ENCODE data around the gene CWF19L1. TPM values are rescaled to one million over a fixed set of nuclear protein-coding genes. Genes with fewer than 3 reads are reported as not detected.

The CWF19L1 gene
- polyA plus RNA-seq, 2 of the 4 experiments (the other 2 are of a cell fraction) = 24.7 to 30.2 TPM

DNA sequence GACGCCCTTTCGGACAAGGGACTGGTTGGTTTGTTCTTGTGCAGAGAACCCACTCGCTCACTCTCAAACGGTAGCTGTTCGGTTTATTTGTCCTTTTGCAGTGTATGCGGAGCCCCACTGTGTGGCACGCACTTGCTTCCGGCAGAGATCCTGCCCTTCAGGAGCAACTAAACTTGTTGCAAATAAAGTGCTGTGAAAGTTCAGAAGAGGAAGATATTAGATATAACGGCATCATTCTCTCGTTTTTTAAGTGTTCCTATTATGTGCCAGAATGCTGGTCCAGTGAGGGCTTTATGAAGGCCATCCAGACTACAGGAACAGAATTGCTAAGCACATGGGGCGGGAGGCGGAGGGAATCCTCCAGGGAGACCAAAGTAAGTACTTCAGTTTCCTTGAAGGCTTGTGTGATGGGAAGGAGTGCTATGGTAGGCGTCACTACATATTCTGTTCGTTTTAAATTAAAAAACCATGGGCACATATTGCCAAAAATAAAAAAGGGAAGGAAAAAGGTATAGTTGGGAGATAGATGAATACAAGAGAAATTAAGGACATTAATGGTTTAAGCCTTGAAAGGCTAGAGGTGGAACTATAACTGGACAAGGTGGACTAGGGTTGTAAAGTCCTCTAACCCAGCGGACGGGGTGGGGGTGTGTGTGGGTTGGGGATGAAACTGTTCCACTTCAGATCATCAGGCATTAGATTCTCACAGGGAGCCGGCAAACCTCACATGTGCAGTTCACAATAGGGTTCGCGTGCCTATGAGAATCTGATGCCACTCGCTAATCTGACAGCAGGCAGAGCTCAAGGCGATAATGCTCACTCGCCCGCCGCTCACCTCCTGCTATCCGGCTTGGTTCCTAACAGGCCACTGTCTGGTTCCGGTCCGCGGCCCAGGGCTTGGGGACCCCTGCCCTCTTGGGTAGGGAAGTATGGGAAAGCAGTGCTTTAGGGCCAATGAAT lies 80.9 kb downstream of the CWF19L1 start:
- ChIA-PET POLR2A (no interaction called here), CTCF (no interaction called here)
- DNase-seq (ENCODE audit: low read depth in 1 of 2, low spot score in 1 of 2) (peak; percentile 48 to 53), FAIRE-seq (peak; percentile 18), ATAC-seq (peak; percentile 79 to 83)
- H3K4me1 ChIP-seq = peaks cover 34% of the 10 kb centered on the region
- WGBS (ENCODE audit: missing lambda C conversion rate) = 22% methylated on average over 28 of the region's 28 CpGs
- peak overlapping the region; percentile 75 for H3K4me3 ChIP-seq
- no peaks in the 10 kb centered on the region for H3K9me3 ChIP-seq
- H3K27ac ChIP-seq = peak overlapping the region; percentile 83 to 94
- H3K4me2 ChIP-seq = peak overlapping the region; percentile 84
- TF ChIP-seq FOSL2 (IDR thresholded peaks at IDR 0.05) = no peak
- TF ChIP-seq FOSL2 (CRISPR knock-in tag; IDR thresholded peaks at IDR 0.05) = no peak
- TF ChIP-seq, protein P1, sequence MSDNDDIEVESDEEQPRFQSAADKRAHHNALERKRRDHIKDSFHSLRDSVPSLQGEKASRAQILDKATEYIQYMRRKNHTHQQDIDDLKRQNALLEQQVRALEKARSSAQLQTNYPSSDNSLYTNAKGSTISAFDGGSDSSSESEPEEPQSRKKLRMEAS (IDR thresholded peaks at IDR 0.05) = no peak
- no peak for TF ChIP-seq REST (IDR thresholded peaks at IDR 0.05)
- no peak for TF ChIP-seq JUNB (IDR thresholded peaks at IDR 0.05)
- peak in 1 of 2 experiments; percentile 75; a peak in 2 of 5 replicates for TF ChIP-seq JUN (IDR thresholded peaks at IDR 0.05)
- TF ChIP-seq ZFP36 (IDR thresholded peaks at IDR 0.05; ENCODE audit: borderline replicate concordance, partially characterized antibody) = no peak

DNA sequence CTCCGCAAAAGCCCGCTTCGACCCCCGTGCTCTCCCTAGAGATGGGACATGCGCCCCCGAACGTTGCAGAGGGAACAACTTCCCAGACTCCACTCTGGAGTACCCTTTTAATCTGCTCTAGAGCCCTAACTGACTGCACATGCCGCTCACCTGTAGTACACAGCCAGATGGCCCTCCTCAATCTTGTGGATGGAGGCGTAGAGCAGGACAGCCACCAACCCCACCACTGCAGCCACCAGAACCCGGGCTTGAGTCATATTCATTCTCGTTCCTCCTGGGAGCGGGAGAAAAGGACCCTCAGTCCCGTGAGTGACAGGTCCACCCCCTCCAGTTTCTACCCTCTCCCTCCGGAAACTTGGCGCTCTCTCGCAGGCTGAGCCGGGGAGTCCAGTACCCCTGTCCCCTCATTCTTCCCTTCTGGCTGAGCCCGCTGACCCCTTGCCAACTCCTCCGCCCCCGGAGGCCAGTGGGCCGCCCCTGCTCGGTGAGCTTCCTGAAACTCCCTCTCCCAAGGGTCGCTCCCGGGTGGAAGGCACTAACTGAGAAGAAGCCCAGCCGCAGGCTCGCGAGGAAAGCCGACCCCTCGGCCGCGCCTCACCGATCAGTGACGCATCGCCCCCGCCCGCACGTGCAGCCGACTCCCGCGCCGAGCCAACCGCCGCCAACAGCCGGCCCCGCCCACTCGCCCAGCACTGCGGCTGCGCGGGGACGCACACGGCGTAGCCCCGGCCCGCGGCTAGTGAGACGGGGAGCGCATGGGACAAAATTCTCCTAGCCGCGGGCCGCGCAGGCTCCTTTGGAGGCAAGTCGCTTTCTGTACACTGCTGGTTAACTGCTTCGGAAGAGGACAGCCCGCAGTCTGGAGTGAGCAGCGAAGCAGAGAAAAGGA lies 81.8 kb downstream of the CWF19L1 start, which contains the start of gene ERLIN1:
ERLIN1 (minus strand) TSS at position 666 of the 889 bp plus-strand sequence; CDS start at position 263, 403 bp downstream.
- TF ChIP-seq JUN (IDR thresholded peaks at IDR 0.05) = peak; percentile 82 to 88; a peak in 4 of 5 replicates
- peak; percentile 99 for TF ChIP-seq BHLHE40 (IDR thresholded peaks at IDR 0.05; ENCODE audit: low read depth, low read length)
- TF ChIP-seq E2F6 (IDR thresholded peaks at IDR 0.05; ENCODE audit: borderline replicate concordance, low read depth) = peak; percentile 97
- TF ChIP-seq FOSL2 (IDR thresholded peaks at IDR 0.05) = no peak
- peak; percentile 86 for TF ChIP-seq FOSL2 (CRISPR knock-in tag; IDR thresholded peaks at IDR 0.05)
- peak; percentile 72 for TF ChIP-seq POLR2A (IDR thresholded peaks at IDR 0.05; ENCODE audit: low read length)
- peak; percentile 86 for TF ChIP-seq MYC (IDR thresholded peaks at IDR 0.05; ENCODE audit: borderline replicate concordance, low read length)
- peak; percentile 78 for TF ChIP-seq PHF8 (IDR thresholded peaks at IDR 0.05; ENCODE audit: borderline replicate concordance, low read depth)
- TF ChIP-seq RNF2 (IDR thresholded peaks at IDR 0.05; ENCODE audit: borderline replicate concordance, low read depth) = no peak
- TF ChIP-seq BCL3 (IDR thresholded peaks at IDR 0.05) = peak; percentile 66; the same call in 1 of the 3 replicates
- TF ChIP-seq CEBPB (IDR thresholded peaks at IDR 0.05) = no peak
- TF ChIP-seq, protein P1 (IDR thresholded peaks at IDR 0.05) = peak; percentile 96
- Histone ChIP-seq H3K4me1 (peaks cover 34% of the 10 kb centered on the region), H3K4me2 (peak within 1 kb of the TSS; percentile 93), H3K4me3 (peak within 1 kb of the TSS; percentile 75), H3K9me3 (no peaks in the 10 kb centered on the region), H3K27ac (peak within 1 kb of the TSS; percentile 83 to 94)
- ATAC-seq = peak; percentile 96
- DNase-seq (ENCODE audit: low read depth in 1 of 2, low spot score in 1 of 2) = peak; percentile 85 to 88
- FAIRE-seq = no peak
- POLR2A ChIA-PET = no interaction called here
- WGBS (ENCODE audit: missing lambda C conversion rate) = 2% methylated on average over 39 of the region's 65 CpGs
- CTCF ChIA-PET = interaction anchor here (1.0 kb wide), 1 partner anchor 340 kb away, joined by 3 read pairs; no protein-coding TSS in a partner anchor

Measured in A549 (cell line).